K562 (cell line): ENCODE results near the gene TRAF3.

Source experiments
- IRF2 ChIP-seq: sonication (generic); formaldehyde crosslinking; IDR thresholded peaks from 2 replicates; pipeline ENCODE4 v1.8.1; 2022; ENCODE audit warnings: mild to moderate bottlenecking, missing genetic modification reagents
- SAFB2 ChIP-seq: fragments of 200-400 bp; formaldehyde crosslinking; IDR thresholded peaks from 2 replicates; pipeline ENCODE4 v1.6.1; 2018; ENCODE audit warnings: borderline replicate concordance, low read length, low read depth, moderate library complexity; ENCODE audit not compliant: severe bottlenecking
- TARDBP ChIP-seq: fragments of 450-650 bp; IDR thresholded peaks from 2 replicates; pipeline ENCODE4 v1.6.1; 2016
- TF ChIP-seq, protein P1 (sequence below): sonication (generic); formaldehyde crosslinking; IDR thresholded peaks from 2 replicates; pipeline ENCODE4 v1.9.0; 2022; ENCODE audit warnings: mild to moderate bottlenecking, missing genetic modification reagents
- TF ChIP-seq, protein P2 (sequence below), 2 experiments: IDR thresholded peaks in 1 of 2; conservative IDR thresholded peaks in 1 of 2; 2 replicates each; pipeline ENCODE4 v1.6.1; 2016; ENCODE audit warnings: low read depth in 2 of 2, mild to moderate bottlenecking in 1 of 2, missing compliant biosample characterization in 1 of 2, missing genetic modification characterization in 1 of 2, moderate library complexity in 1 of 2

DNA sequence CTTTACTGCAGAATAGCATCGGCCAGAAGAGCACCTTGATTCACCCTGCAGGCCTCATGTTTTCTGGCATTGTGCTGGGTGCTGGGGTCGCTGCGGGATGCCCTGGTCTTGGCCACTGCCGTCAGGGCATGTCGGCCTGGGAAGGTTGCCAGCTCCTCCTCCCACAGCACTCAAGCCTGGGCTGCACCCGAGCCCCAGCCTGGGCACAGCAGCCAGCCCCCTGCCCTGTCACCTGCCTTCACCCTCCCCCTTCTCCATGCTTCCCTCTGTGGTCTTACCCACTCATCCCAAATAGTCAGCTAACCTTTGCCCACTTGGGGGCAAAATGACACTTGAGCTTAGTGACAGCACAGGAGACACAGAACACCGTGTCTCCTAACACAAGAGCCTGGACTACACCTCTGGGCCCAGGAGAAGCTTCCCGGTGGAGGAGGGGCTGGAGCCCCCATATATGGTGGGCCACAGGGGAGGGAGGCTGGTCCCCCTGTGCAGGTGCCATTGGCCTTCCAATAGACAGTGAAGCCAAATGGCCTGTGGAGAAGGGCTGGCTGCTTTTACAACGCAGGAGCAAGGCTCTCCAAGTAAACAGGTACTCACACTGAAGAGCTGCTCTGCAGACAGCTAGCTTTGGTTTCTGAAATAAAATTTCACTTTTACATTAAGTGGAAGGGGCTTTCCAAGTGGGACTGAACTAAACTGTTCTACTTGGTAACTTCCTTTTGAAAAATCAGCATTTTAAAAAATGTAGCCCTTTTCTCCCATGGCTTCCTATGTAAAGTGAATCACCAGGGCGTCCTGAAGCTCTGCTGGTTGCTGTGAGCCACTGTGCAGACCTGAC, 94.0 kb downstream of the TRAF3 start:
- TF ChIP-seq TARDBP = no peak
- TF ChIP-seq, protein P1, sequence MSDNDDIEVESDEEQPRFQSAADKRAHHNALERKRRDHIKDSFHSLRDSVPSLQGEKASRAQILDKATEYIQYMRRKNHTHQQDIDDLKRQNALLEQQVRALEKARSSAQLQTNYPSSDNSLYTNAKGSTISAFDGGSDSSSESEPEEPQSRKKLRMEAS (CRISPR knock-in tag) = no peak
- TF ChIP-seq, protein P2, sequence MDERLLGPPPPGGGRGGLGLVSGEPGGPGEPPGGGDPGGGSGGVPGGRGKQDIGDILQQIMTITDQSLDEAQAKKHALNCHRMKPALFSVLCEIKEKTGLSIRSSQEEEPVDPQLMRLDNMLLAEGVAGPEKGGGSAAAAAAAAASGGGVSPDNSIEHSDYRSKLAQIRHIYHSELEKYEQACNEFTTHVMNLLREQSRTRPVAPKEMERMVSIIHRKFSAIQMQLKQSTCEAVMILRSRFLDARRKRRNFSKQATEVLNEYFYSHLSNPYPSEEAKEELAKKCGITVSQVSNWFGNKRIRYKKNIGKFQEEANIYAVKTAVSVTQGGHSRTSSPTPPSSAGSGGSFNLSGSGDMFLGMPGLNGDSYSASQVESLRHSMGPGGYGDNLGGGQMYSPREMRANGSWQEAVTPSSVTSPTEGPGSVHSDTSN (CRISPR knock-in tag; IDR thresholded peaks at IDR 0.05; ENCODE audit: low read depth) = no peak
- TF ChIP-seq, protein P2 (tag; conservative IDR thresholded peaks at IDR 0.05; ENCODE audit: low read depth) = no peak
- no peak for TF ChIP-seq SAFB2
- TF ChIP-seq IRF2 = no peak
